Upper lobe of left lung (tissue), 4 donors: ENCODE results near the gene MARVELD3.

Source experiments
- POLR2A ChIP-seq, 4 donors: fragments of 450-650 bp; IDR thresholded peaks; one replicate each; pipeline ENCODE4 v1.5.1; 2016 to 2017; ENCODE audit warnings: antibody characterized with exemption in 4 of 4, mild to moderate bottlenecking in 2 of 4
- TF ChIP-seq, protein P1 (sequence below), 6 experiments: fragments of 450-650 bp in 4 of 6; fragments of 200-600 bp in 2 of 6; sonication (generic) in 2 of 6; IDR thresholded peaks; one replicate each; pipeline ENCODE4 v1.5.1; 2016 to 2019; ENCODE audit warnings: antibody characterized with exemption in 6 of 6

- no peak for TF ChIP-seq POLR2A (IDR thresholded peaks at IDR 0.05)
- TF ChIP-seq, protein P1, sequence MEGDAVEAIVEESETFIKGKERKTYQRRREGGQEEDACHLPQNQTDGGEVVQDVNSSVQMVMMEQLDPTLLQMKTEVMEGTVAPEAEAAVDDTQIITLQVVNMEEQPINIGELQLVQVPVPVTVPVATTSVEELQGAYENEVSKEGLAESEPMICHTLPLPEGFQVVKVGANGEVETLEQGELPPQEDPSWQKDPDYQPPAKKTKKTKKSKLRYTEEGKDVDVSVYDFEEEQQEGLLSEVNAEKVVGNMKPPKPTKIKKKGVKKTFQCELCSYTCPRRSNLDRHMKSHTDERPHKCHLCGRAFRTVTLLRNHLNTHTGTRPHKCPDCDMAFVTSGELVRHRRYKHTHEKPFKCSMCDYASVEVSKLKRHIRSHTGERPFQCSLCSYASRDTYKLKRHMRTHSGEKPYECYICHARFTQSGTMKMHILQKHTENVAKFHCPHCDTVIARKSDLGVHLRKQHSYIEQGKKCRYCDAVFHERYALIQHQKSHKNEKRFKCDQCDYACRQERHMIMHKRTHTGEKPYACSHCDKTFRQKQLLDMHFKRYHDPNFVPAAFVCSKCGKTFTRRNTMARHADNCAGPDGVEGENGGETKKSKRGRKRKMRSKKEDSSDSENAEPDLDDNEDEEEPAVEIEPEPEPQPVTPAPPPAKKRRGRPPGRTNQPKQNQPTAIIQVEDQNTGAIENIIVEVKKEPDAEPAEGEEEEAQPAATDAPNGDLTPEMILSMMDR (IDR thresholded peaks at IDR 0.05) = no peak
Observed at GRCh38 chr16:71576971-71577370, 49.0 kb upstream of the MARVELD3 start, which contains the start of gene TAT.
